ENCODE measurements around the gene RHEB.

Gene RHEB

DNA sequence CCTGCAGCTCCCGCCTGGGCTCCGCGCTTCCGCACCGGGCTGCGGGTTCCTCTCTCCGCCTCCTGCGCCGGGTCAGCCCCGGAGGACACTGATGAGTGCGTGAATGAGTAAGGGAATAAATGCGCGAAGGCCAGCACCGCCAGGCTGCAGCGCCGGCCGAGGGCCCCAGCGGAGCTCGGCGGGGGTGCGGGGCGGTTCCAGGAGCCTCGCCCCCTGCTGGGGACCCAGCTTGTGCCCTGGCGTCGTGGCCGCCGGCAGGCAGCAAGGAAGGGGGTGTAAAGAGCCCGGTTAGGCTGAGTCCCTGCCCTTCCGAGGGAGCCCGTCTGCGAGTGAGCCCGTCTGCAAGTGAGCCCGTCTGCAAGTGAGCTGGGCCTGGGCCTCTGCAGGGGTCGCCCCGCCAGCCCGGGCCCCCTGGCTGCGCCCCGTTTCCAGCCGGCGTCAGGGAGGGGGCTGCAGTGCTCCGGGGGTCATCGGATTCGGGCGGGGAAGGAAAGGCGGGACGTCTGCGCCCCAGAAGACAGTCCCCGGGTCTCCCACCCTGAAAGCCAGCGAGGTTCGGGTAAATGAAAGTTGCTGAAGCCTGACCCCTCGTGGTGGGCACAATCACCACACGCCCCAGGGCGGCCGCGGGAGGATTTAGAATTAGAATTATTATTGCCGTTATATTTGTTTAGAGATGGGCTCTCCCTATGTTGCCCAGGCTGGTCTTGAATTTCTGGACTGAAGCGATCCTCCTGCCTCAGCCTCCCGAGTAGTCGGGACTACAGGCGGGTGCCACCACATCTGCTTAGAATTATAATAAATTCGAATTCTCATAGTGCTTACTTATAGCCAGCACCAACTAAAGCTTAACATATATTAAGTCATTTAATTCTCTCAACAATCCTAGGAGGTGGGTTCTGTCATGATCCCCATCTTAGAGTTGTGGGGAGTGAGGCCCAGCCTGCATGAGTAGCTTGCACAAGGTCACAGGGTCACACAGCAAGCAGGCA is 71.1 kb downstream of the RHEB start:
- peak; percentile 60 for DNase-seq (ENCODE audit: low read depth)

DNA sequence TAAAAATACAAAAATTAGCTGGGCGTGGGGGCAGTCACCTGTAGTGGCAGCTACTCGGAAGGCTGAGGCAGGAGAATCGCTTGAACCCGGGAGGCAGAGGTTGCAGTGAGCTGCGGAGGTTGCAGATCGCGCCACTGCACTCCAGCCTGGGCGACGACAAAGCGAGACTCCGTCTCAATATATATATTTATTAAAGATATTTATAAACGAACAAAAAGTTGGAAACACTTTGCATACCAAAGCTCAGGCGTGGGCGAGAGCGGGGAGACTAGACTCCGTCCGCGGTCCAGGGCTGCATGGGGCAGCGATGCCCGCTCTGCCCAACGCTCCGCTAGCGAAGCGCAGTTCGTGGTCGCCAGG is 71.8 kb downstream of the RHEB start:
- DNase-seq (ENCODE audit: low read depth): no peak

DNA sequence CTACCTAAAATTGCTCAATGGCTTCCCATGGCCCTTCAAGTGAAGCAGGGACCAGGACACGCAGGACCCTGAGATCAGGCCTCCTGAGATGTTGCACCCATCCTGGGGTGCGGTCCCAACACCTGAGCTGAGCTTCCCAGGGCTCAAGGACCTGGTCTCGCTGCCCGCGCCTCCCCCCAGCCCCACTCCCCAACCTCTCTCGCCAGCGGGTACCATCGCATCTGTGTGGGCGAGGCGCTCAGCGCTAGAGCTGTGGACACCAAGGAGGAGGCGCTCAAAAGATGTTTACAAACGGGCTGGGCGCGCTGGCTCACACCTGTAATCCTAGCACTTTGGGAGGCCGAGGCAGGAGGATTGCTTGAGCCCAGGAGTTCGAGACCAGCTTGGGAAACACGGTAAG is 72.4 kb downstream of the RHEB start:
- DNase-seq (ENCODE audit: low read depth): no peak

DNA sequence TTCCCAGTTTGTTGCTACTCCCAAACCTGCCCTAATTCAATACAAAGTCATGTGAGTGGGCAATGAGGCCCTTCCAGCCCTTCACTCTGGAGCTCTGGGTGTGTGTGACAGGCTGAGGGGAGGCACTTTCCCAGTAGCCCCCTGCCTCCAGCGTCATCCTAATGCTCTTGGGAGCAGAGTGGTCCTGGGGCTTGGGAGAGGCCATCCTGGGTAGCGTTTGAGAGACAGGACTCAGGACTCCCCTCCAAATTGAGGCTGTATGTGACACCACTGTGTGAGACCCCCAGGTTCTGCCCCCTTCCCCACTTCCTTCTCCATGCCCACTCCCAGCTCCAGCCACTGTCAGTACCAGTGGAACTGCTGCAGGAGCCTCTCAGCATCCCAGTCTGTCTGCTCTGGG is 73.3 kb downstream of the RHEB start:
- no peak for DNase-seq (ENCODE audit: low read depth)

DNA sequence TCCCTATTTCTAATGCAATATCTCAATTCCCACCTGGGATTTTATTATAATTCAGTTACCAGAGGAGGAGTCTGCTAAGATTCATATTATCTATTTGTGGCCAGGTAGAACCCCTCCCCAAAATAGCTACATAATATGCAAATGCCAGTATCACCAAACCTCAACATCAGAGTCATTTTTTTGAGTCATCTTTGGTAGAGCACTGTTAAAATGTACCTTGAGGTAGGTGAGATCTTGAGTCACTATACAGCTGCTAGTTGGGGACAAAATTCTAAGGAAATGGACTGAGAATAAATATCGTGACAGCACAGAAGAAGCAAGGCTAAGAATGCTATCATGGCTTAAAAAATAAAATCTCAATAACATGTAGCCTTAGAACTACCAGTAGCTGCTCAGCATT is 75.1 kb downstream of the RHEB start:
- no peak for DNase-seq (ENCODE audit: low read depth)

DNA sequence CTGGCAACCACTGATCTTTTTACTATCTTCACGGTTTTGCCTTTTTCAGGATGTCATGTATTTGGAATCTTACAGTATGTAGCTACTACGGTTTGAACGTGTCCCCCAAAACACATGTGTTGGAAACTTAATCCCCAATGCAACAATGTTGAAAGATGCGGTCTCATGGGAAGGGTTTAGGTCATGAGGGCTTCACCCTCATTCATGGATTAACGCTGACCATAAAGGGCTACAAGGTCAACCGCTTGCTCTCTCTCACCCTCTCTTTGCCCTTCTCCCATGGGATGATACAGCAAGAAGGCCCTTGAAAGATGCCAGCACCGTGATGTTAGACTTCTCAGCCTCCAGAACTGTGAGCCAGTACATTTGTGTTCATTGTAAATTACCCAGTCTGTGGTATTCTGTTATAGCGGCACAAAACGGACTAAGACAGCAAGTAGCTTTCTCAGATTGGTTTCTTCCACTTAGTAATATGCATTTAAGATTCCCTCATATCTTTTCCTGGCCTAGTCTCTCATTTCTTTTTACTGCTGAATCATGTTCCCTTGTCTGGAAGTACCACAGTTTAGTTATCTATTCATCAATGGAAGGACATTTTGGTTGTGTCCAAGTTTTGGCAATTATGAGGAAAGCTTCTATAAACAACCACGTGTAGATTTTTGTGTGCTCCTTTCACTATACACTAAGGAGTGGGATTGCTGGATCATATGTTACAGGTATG is 76.8 kb downstream of the RHEB start:
- DNase-seq (ENCODE audit: low read depth): no peak

DNA sequence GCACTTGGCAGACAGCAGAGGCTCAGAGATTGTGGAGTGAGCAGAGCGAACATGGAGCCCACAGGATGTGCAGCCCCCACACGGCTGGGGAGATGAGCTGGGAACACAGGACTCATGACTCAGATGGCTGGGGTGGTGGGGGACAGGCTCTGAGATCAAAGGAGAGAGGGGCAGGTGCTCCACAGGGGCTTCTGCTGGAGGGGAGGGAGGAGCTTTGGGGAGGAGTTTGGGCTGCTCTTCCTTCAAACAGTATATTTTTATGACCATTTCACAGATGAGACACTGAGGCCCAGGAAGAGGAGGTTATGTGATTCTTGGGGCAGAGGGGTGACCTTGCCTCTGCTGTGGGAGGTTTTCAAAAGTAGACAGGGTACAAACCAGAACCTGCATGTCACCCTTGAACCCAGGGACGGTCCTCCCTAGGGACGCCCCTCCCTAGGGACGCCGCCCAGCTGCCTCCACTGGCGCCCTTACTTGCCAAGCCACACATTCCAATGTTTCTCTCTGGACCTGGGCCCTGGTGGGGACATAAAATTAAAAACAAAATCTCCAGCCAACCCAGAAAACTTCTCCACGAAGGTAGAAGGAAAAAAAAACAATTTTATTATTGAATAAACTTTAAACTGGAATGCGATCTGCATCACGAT is 78.8 kb downstream of the RHEB start:
- DNase-seq (ENCODE audit: low read depth): no peak

DNA sequence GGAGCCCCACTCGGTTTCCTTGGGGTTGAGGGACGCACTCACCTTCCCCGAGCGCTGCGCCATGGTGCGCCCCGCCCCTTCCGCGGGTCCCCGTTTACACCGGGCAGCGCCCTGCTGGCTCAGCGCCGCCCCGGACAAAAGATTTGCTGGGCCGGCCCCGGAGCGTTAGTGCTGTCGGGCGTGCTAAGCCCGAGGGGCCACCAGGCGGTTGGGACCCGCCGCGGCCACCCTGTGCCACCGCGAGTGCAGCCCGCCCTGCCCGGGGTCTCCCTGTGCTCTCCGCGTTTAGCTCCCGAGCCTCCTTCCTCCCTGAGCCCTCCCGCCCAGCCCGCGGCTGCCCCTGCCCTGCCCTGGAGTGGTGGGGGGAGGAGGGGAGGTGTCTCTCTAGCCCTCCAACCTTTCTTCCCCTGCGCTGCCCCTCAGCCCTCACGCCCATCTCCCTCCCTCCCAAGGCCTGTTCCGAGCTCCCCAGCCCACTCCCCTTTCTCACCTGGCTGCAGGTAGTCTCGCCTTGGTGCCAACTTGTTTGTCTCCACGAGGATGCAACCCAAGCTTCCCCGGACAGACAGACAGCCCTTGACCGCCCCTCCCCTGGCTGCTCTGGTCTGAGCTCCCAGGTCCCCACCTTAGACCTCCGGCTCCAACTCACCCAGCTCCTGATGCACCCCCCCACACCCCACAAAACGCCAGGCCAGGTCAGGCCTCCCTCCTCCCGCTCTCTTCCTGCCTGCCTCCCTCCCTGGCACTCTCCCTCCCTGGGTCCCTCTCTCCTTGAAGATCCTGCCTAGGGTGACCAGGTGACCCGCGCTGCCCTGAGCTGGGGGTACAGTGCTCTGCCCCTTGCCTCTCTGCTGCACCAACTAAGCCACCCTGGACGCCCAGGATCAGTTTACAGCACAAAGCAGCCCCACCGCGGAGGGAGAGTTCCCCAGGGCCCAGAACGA is 79.6 kb downstream of the RHEB start, which contains the start of gene CRYGN:
Gene CRYGN, minus strand, starts transcription at position 287 of the 944 bp plus-strand sequence. Its CDS starts 224 bp downstream, at position 63.
- no peak for DNase-seq (ENCODE audit: low read depth)

DNA sequence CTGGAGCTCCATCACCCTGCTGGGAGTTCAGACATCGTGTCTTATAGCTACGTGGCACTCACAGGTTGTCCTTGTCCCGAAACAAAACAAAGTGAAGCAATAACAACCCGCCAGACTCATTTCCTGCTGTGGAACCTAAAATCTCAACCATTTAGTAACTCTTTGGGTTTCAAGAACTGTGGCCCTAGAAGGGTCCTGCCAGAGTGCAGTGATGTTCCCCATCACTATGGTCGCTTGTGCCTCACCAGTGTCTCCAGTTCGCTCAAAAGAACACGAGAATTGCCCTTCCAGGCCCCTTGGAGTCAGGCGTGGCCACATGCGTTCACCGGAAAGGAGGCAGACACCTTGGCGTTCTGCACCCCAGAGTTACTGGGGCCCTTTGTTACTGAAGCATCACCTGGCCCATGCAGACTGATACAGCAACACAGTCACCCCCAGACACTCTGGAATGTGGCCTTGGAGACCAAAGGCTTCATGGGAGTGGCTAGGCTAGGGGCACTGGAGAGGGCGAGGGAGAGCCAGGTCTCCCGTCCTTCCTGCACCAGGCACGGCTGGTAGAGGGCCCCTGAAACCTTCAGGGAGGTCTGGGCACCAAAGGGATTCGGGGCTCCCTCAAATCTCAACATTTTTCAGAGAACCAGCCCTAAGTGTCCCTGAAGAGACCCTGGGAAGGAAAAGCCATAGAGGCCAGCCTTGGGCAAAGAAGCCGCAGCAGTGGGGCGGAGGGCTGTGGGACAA is 80.7 kb downstream of the RHEB start:
- DNase-seq (ENCODE audit: low read depth): no peak

DNA sequence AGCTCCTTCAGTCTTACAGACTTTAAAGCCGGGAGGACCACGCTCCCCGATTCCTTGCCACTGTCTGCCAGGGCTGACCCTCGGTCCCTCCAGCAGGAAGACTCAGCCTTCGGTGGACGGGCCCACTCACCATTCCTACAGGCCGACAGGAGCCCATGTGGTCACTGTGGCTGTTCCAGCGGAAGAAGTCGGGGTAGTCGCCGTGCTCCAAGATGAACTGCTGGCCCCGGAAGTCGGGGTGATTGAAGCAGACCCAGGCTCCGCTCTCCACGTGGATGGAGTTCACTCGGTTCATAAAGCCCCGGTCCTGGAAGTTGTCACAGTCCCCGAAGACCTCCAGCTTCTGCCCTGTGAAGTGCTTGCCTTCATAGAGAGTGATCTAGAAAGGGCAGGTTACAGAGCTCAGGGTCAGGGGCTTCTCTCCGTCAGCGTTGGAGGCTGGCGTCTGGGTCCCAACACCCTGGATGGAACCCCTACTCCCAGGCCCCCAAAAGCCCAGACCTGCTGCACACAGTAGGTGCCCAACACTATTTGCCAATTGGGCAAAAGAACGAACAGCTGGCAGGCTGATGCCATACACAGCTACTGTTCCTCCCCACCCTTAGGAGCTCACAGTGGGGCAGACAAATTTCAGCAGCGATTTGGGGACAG is 81.7 kb downstream of the RHEB start:
- DNase-seq (ENCODE audit: low read depth): no peak

DNA sequence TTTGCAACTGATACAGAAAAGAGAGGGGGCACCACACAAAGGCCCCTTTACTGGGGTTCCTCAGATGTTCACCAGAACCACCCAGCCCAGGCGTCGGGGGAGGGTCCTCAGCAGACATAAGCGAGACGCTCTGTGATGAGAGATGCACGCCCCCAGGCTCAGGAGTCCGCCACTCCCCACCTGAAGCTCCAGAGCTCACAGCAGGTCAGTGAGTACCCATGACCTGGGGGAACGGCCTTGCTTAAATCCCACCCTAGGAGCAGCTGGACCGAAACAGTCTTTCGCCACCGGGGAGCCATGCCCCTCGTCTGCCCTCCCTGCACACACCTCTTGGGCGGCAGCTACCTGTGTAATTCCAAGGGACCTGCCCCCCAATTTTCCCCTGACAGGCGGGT is 82.5 kb downstream of the RHEB start:
- DNase-seq (ENCODE audit: low read depth): no peak

DNA sequence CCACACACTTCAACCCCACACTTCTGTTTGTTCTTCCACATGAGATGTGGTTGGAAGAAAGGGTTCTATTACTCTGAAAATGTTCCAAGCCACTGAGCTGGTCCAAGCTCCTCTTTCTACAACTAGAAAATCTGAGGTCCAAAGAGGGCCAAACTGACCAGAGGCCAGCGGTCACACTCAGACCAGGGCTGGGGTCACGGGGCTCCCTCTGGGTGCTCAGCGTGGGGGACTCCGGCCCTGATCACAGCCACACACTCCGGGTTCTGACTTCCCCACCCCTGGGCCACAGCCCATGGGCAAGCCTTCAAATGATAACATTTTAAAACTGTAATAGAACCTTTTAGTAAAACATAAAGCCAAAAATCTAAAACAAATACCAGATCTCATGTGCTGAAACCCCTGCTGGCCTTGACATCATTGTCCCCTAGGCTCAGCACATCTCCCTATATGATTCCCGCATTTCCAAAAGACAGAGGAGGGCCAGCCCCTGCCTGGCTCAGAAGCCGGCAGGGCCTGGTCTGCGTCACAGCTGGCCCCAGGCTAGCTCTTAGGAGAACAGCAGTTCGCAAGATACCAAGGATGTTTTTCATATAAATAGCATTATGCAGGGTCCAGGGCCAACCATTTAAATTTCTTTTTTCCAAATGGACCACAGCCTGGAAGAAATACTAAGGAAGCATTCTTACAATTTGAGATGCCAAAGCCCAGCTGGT is 83.1 kb downstream of the RHEB start:
- DNase-seq (ENCODE audit: low read depth): no peak

DNA sequence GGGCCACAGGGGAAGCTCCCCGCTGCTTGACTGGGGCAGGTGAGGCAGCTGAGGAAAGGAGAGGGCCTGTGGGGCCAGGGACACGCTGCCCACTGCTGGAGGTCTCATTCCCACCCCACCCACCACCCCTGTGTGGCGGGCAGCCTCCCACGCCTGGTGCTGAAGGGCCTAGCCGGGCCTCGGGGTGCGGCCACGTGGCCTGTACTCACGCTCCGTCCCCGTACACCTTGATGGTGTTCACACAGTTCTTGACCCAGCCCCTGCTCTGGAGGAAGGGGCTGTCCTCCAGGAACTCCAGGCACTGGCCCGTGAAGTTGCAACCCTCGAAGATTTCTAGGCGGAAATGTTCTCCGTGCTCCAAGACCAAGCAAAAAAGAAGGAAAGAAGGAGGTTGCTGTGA is 83.7 kb downstream of the RHEB start:
- no peak for DNase-seq (ENCODE audit: low read depth)

DNA sequence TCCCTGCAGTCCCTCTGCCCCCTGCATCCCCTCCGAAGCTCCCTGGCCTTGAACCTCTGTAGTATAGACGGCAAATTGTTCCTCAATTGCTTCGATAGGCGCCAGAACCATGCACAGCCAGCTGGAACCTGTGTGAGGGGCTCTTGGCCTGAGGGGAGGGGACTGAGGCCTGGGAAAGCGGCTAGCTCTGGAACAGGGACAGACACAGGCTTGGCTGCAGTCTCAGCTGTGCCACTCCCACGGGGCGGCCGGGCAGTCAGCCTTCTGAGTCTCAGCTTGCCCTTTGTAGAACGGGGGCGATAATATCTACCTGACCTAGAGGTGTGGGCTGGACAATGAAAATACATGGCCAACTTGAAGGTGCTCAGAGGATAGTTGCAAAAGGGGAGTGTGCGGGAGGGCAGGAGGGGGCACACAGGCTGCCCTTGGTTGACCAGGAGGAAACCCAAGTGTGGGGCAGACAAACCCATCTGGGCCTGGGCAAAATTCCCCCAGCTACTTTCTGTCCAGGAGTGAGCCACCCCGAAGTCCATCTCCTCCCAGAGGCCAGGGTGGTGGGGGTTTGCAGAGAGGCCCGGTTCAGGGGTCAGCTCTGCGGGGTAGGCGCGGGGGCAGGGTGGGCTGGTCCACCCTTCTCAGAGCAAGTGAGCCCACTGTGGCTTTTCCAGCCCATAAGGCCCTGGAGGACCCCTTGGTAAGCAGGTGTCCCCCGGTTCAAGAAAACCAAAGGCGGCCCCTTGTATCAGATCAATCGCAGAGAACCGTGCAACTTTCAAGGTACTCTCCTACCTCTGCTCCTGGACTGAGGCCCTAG is 84.4 kb downstream of the RHEB start:
- DNase-seq (ENCODE audit: low read depth): no peak

DNA sequence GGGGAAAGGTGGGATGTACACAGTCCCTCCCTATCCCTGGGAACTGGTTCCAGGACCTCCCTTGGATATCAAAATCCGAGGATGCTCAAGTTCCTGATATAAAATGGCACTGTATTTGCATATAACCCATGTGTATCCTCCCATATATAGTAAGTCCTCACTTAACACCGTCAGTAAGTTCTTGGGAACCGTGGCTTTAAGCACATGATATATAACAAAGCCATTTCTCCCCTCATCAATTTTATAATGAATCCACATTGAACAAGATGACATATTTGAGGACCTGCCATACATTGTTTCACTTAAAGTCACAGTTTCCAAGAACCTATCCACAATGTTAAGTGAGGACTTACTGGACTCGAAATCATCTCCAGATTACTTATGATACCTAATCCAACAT is 85.1 kb downstream of the RHEB start:
- no peak for DNase-seq (ENCODE audit: low read depth)

DNA sequence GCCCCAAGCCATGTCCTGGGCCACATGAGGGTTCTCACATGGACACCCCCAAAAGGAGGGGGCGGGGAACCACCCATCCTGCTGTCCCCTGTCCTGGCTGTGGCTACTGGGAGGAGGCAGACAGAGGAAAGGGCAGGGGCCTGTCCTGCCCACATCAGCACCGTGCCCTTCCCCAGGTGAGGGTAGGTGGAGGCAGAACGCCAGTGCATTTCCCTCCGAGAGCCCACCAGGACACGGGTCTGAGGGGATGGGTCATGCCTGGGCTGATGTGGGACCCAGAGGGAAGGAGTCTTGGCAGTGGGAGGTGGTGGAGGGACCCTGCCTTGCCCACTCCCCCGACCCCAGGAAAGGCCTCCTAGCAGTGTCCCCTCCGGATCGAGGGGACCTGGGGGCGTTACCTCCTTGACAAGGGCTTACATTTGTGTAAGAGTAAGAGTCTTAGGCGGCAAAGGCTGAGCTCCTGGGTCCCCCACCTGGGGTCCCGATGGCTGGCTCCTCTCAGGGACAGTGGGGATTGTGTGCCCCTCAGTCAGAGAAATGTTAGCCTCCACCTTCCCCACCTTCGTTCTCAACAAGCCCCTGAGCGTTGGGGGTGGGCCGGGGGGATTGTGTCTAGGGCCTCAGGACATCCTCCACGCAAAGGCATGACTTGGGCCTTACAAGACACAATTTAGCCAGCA is 85.8 kb downstream of the RHEB start:
- DNase-seq (ENCODE audit: low read depth): no peak

DNA sequence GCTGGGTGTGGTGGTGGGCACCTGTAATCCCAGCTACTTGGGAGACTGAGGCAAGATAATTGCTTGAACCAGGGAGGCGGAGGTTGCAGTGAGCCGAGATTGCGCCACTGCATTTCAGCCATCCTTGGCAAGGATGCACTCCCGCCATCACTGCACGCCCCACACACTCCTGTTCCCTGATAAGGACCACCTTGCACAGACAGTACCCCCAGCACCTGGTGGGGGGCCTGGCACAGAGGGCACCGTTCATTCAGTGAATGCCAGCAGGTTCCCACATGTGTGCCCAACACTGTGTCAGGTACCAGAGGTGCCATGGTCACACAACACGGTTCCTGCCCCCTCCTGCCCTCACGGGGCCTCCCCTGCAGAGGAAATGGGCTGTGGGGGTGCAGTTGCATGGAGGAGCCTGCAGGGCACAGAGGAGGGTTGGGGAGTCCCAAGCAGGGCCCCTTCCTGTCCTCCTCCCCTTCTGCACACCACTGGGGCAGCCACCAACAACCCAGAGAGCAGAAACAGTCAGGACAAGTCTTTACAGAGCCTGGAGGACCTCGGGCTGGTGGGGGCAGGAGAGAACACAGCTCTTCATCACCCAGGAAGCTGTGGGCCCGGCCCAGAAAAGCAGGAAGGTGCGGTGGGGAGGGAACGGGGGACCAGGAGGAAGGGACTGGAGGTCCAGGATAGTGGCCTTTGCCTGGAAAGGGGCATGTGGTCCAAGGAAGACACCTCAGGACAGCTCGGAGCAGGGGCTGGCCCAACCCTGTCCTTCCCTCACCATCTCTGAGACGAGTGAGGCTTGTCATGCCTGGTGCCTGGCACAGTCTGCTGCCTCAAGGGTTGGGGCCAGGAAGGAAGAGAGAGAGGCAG is 86.8 kb downstream of the RHEB start:
- no peak for DNase-seq (ENCODE audit: low read depth)

Measured in stimulated activated CD8-positive, alpha-beta memory T cell treated with anti-CD3 and anti-CD28 coated beads, Interleukin-4, amount 100 ng/mL, for 24 hours (primary cell).